Transverse colon (tissue), 4 donors: ENCODE measurements around the gene PHF1. TPM values are rescaled to one million over a fixed set of nuclear protein-coding genes. Genes with fewer than 3 reads are reported as not detected.

Source experiments
- DNase-seq: peaks from one replicate; pipeline ENCODE4 v3.0.0-alpha.2; 2019
- H3K27ac ChIP-seq, 4 donors: fragments of 200-600 bp; sonication (generic); 2 replicates each; pipeline ENCODE4 v1.5.1; 2016 to 2018; ENCODE audit warnings: inconsistent platforms in 4 of 4
- H3K27me3 ChIP-seq: fragments of 200-600 bp; sonication (generic); 2 replicates; pipeline ENCODE4 v1.5.1; 2017; ENCODE audit warnings: inconsistent platforms
- H3K36me3 ChIP-seq, 4 donors: fragments of 200-600 bp; sonication (generic); 2 replicates each; pipeline ENCODE4 v1.5.1; 2017 to 2019; ENCODE audit warnings: inconsistent platforms in 4 of 4
- H3K4me1 ChIP-seq, 4 donors: fragments of 200-600 bp; sonication (generic); 2 replicates each; pipeline ENCODE4 v1.5.1; 2017 to 2020; ENCODE audit warnings: inconsistent platforms in 4 of 4
- H3K4me3 ChIP-seq, 4 donors: fragments of 200-600 bp; sonication (generic); 1 replicate in 1 of 4; 2 replicates in 3 of 4; pipeline versions ENCODE4 v1.5.1 to v1.6.1; 2017 to 2019; ENCODE audit warnings: inconsistent platforms in 4 of 4
- H3K9me3 ChIP-seq, 2 donors: fragments of 200-600 bp; sonication (generic); 2 replicates each; pipeline ENCODE4 v1.5.1; 2017 to 2019; ENCODE audit warnings: inconsistent platforms in 2 of 2
- EP300 ChIP-seq: sonication (generic); formaldehyde crosslinking; IDR thresholded peaks from one replicate; pipeline ENCODE4 v1.6.1; 2017; ENCODE audit warnings: antibody characterized with exemption, low read depth
- POLR2A ChIP-seq: fragments of 450-650 bp; IDR thresholded peaks from one replicate; pipeline ENCODE4 v1.6.1; 2016; ENCODE audit warnings: antibody characterized with exemption, mild to moderate bottlenecking, moderate library complexity
- POLR2AphosphoS5 ChIP-seq, 3 donors: sonication (generic); formaldehyde crosslinking; IDR thresholded peaks; one replicate each; pipeline ENCODE4 v1.6.1; 2016; ENCODE audit warnings: antibody characterized with exemption in 3 of 3
- WGBS, 2 donors: methylation state at CpG; one replicate each; pipeline ENCODE4 v1.1.5; 2018; ENCODE audit warnings: low coverage in 1 of 2; 5-methylcytosine and 5-hydroxymethylcytosine counted together
- in situ Hi-C, 4 donors: fragments of 200-750 bp; cut with MboI; loops; one replicate each; pipeline versions ENCODE4 v1.15.0 to v1.15.1; 2017; ENCODE audit warnings: low sequenced_read_pairs in 3 of 4, low pct_ligation_motif_present in 1 of 4, low pct_unique_long_range_greater_than_20kb in 1 of 4
- intact Hi-C: fragments of 100-400 bp; cut with DNase I; formaldehyde crosslinking; loops from one replicate; pipeline ENCODE4 v1.15.1; 2023; ENCODE audit warnings: low total_unique reads
- total RNA-seq, 4 donors: library from RNA; depleted of rRNA; stranded (reverse); fragments of >200 nt; gene quantifications; one replicate each; pipeline ENCODE4 v1.1.0, GENCODE V29; 2016
- TF ChIP-seq, protein P1 (sequence below), 5 experiments: fragments of 200-600 bp in 3 of 5; fragments of 450-650 bp in 2 of 5; sonication (generic) in 3 of 5; IDR thresholded peaks; 1 replicate in 2 of 5; 2 replicates in 3 of 5; pipeline ENCODE4 v1.5.1; 2016 to 2017; ENCODE audit warnings: antibody characterized with exemption in 5 of 5, inconsistent platforms in 3 of 5, mild to moderate bottlenecking in 2 of 5, moderate library complexity in 1 of 5

PHF1 gene
- total RNA-seq, 4 donors from 2014 or later: 47.8 to 110 (median 48.4) TPM

DNA sequence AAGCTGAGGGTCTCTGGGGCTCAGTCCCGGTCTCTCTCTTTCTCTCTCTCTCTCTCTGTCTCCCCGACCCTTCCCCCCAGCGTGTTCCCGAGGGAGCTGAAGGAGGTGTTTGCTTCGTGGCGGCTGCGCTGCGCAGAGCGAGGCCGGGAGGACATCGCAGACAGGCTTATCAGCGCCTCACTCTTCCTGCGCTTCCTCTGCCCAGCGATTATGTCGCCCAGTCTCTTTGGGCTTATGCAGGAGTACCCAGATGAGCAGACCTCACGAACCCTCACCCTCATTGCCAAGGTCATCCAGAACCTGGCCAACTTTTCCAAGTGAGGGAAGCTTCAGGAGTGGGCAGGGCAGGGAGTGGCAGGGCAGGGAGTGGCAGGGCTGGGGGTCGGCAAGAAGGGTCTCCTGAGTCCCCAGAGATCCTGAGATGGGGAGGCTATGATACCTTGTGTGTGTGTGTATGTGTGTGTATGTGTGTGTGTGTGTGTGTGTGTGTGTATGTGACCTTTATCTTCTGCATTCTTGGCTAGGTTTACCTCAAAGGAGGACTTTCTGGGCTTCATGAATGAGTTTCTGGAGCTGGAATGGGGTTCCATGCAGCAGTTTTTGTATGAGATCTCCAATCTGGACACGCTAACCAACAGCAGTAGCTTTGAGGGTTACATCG lies 30.0 kb downstream of the PHF1 start:
- TF ChIP-seq POLR2AphosphoS5 (IDR thresholded peaks at IDR 0.05): no peak
- no peak for TF ChIP-seq EP300
- TF ChIP-seq, protein P1, sequence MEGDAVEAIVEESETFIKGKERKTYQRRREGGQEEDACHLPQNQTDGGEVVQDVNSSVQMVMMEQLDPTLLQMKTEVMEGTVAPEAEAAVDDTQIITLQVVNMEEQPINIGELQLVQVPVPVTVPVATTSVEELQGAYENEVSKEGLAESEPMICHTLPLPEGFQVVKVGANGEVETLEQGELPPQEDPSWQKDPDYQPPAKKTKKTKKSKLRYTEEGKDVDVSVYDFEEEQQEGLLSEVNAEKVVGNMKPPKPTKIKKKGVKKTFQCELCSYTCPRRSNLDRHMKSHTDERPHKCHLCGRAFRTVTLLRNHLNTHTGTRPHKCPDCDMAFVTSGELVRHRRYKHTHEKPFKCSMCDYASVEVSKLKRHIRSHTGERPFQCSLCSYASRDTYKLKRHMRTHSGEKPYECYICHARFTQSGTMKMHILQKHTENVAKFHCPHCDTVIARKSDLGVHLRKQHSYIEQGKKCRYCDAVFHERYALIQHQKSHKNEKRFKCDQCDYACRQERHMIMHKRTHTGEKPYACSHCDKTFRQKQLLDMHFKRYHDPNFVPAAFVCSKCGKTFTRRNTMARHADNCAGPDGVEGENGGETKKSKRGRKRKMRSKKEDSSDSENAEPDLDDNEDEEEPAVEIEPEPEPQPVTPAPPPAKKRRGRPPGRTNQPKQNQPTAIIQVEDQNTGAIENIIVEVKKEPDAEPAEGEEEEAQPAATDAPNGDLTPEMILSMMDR (IDR thresholded peaks at IDR 0.05): no peak
- no peak for TF ChIP-seq POLR2A
- Histone ChIP-seq H3K9me3 (no peaks in the 10 kb centered on the region), H3K27ac (no peak overlapping the region), H3K36me3 (peaks cover 0 to 21% (median 0%) of the 10 kb centered on the region in 4 donors), H3K27me3 (no peaks in the 10 kb centered on the region), H3K4me1 (no peaks in the 10 kb centered on the region), H3K4me3 (no peak overlapping the region)
- in situ Hi-C loops (no loop called here), intact Hi-C loops (no loop called here)
- no peak for DNase-seq
- WGBS, 2 donors: 85% methylated on average over 19 of the region's 19 CpGs; no CpG with 5 or more reads in 1 of the 2 donors

DNA sequence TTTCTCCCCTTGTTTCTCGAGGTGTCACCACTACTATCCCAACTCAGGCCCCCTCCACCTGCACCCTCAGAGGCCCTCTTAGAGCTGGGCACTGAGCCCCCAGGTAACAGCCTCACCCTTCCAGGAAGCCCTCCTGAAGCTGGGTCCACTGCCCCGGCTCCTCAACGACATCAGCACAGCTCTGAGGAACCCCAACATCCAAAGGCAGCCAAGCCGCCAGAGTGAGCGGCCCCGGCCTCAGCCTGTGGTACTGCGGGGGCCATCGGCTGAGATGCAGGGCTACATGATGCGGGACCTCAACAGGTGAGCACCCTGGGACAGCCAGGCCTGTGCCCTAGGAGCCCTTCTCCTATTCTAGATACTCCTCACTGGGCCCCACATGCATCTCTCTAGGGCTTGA lies 30.6 kb downstream of the PHF1 start:
- TF ChIP-seq POLR2A: no peak
- TF ChIP-seq POLR2AphosphoS5 (IDR thresholded peaks at IDR 0.05): no peak
- TF ChIP-seq, protein P1 (IDR thresholded peaks at IDR 0.05): no peak
- no peak for TF ChIP-seq EP300
- no peaks in the 10 kb centered on the region for H3K27me3 ChIP-seq
- H3K4me3 ChIP-seq: no peak overlapping the region
- 95% methylated on average over 9 of the region's 9 CpGs; no CpG with 5 or more reads in 1 of the 2 donors for WGBS, 2 donors
- no peak for DNase-seq
- no peak overlapping the region for H3K27ac ChIP-seq
- no peaks in the 10 kb centered on the region for H3K4me1 ChIP-seq
- H3K36me3 ChIP-seq: peaks cover 0 to 20% (median 0%) of the 10 kb centered on the region in 4 donors
- H3K9me3 ChIP-seq: no peaks in the 10 kb centered on the region
- in situ Hi-C loops: no loop called here
- intact Hi-C loops: no loop called here

DNA sequence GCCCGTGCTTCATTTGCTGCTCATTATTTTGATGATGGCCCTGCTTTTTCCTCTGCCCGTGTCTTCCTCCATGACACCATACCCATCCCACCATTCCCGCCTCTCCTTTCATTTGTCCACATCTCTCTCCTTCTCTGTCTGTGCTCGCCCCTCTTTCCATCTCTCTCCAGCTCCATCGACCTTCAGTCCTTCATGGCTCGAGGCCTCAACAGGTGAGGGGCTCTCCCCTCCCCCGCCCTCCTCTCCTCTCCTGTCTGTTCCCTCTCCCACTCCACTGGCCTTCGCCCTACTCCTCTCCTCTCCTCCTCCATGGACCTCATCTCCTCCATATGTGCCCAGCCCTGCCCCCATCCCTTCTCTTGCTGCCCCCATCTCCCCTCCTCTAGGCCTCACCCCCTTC lies 31.5 kb downstream of the PHF1 start:
- no peak for DNase-seq
- Histone ChIP-seq H3K36me3 (peaks cover 0 to 12% (median 0%) of the 10 kb centered on the region in 4 donors), H3K27ac (no peak overlapping the region), H3K4me3 (no peak overlapping the region), H3K27me3 (no peaks in the 10 kb centered on the region), H3K4me1 (no peaks in the 10 kb centered on the region), H3K9me3 (no peaks in the 10 kb centered on the region)
- intact Hi-C loops: no loop called here
- WGBS, 2 donors: 91% methylated on average over 8 of the region's 8 CpGs; no CpG with 5 or more reads in 1 of the 2 donors
- in situ Hi-C loops: no loop called here
- no peak for TF ChIP-seq EP300
- TF ChIP-seq, protein P1 (IDR thresholded peaks at IDR 0.05): no peak
- no peak for TF ChIP-seq POLR2AphosphoS5 (IDR thresholded peaks at IDR 0.05)
- TF ChIP-seq POLR2A: no peak

DNA sequence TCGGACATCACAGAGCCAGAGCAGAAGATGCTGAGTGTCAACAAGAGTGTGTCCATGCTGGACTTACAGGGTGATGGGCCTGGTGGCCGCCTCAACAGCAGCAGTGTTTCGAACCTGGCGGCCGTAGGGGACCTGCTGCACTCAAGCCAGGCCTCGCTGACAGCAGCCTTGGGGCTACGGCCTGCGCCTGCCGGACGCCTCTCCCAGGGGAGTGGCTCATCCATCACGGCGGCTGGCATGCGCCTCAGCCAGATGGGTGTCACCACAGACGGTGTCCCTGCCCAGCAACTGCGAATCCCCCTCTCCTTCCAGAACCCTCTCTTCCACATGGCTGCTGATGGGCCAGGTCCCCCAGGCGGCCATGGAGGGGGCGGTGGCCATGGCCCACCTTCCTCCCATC lies 32.2 kb downstream of the PHF1 start:
- Histone ChIP-seq H3K36me3 (peaks cover 0 to 6% (median 0%) of the 10 kb centered on the region in 4 donors), H3K4me1 (no peaks in the 10 kb centered on the region), H3K27ac (no peak overlapping the region), H3K9me3 (no peaks in the 10 kb centered on the region), H3K4me3 (no peak overlapping the region), H3K27me3 (no peaks in the 10 kb centered on the region)
- 97% methylated on average over 11 of the region's 17 CpGs; no CpG with 5 or more reads in 1 of the 2 donors for WGBS, 2 donors
- intact Hi-C loops (no loop called here), in situ Hi-C loops (no loop called here)
- DNase-seq: no peak
- no peak for TF ChIP-seq POLR2AphosphoS5 (IDR thresholded peaks at IDR 0.05)
- no peak for TF ChIP-seq POLR2A
- no peak for TF ChIP-seq EP300
- TF ChIP-seq, protein P1 (IDR thresholded peaks at IDR 0.05): no peak
